Glomerular visceral epithelial cell (primary cell): ENCODE measurements around the gene STARD3.

ENCODE experiments used
- DNase-seq: peaks from one replicate; pipeline ENCODE4 v3.0.0-alpha.2; 2016; ENCODE audit errors: extremely low spot score

Gene STARD3

DNA sequence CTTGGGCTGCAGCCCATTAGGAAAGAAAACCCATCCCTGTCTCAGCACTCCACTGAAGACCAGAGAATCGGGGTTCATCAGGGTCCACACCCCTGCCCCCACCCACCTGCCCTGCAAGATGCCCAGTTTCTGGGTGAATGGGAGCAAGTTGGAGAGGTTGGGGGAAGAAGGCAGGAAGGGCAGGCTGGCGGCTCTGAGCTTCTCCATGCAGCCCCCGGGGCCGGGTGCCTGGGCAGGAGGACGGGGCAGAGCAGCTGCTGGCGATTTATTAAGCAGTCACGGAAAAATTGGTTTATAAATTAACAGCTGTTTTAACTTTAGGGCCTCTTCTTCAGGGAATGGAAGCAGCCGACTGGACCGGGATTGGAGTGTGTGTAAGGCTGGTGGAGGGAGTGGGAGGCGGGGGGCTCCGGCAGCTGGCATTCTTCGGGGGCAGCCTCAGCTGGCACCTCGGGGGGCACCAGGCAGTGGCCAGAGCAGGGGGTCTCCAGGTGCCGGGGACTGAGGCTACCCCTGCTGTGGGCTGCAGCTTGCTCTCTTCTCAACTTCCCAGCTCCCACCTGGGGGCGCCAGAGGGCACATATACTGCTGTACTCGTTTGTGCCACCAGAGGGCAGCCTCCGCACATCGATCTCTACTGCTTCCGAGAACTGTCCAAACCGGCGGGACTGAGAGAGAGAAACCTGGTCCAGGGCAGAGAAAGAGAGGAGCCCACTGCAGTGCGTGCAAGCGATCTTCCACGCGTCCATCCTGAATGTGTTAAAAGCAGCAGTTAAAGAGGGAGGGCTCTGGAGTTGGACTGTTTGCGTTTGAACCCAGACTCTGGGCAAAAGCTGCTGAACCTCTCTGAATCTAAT lies 15.2 kb upstream of the STARD3 start:
- DNase-seq: peak; percentile 88

DNA sequence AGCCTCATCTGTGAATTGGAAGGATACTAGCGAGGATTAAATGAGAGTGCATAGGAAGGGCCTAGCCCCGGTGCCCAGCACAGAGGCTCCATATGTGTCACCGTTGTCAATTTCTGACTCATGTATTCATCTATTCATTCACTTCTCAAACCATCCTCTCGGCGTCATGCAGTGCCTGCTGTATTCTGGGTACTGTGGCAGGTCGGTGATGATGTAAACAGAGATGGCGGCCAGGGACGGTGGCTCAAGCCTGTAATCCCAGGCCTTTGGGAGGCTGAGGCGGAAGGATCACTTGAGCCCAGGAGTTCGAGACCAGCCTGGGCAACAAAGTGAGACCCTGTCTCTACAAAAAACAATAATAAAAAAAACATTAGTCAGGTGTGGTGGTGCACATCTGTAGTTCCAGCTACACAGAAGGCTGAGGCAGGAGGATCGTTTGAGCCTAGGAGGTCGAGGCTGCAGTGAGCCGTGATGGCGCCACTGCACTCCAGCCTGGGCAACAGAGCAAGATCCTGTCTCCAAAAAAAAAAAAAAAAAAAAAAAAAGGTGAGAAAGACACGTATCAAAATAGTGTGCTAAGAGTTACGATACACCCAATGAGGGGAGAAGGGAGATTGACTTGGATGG lies 14.5 kb upstream of the STARD3 start:
- DNase-seq: peak; percentile 18

DNA sequence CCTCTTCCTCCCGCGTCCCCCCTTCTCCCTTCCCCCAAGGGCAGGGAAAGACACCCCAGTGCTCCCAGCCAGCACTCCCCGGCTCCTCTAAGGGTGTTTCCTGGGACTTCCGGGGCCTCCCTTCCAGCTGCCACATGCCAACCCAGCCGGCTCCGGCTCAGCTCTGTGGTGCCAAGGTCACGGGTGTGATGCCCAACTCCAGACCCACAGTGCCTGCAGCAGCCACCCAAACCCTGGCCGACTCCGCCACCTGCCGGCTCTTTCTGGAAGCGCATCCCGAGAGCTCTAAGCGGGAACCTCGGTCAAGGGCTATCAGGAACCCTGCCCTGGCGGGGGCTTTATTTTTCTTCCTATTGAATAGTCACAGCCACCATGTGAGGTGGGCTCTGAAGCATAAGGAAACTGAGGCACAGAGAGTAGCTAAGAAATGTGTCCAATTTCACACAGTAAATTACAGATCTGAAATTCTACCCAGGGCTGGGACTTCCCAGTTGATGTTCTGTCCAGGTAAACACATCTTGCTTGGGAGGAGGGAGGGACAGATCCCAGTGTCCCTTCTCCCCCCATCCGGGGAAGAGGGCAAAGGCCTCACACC lies 13.5 kb upstream of the STARD3 start:
- peak; percentile 82 for DNase-seq

DNA sequence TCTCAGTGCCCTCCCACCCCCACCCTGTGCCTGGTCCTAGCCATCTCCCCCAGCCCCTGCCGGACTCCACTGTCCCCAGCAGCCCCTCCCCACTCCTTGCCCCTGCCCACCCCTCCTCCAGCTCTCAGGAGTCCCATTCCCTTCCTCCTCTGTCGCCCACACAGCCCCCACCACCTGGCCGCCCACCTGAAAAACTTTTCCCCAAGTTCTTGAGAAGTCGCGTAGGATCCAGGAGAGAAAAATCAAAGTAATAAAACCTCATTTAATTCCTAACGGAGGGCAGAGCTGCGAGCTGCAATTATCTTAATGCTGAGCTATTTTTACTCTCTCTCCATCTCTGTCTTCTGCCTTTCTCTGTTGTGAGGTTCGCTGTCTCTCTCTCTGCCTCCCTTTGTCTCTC lies 12.6 kb upstream of the STARD3 start:
- DNase-seq: no peak

DNA sequence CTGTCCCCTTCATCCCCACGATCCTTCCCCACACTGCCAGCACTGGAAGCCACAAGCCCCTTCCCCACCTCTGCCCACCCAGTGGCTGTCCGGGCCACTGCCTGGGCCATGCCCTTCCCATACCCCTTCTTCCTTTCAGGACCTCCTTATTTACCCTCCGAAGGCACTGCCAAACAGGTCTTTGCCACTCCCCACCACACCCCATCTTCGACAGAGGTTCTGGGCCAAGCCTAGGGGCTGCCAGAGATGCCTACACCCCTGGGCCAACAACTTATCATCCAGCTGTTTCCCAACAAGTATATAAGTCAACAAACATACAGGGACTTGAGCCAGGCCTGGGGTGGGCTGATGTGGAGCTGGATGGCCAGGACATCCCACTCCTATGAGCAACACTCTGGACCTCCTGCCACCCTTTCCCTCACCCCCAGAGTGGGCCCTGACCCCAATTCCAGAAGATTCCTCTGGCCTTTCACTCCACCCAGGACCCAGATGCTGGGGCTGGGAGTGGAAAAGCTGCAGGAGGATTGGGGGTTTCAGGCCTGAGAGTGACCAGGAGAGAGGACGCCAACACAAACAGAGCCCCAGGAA lies 11.7 kb upstream of the STARD3 start:
- no peak for DNase-seq

DNA sequence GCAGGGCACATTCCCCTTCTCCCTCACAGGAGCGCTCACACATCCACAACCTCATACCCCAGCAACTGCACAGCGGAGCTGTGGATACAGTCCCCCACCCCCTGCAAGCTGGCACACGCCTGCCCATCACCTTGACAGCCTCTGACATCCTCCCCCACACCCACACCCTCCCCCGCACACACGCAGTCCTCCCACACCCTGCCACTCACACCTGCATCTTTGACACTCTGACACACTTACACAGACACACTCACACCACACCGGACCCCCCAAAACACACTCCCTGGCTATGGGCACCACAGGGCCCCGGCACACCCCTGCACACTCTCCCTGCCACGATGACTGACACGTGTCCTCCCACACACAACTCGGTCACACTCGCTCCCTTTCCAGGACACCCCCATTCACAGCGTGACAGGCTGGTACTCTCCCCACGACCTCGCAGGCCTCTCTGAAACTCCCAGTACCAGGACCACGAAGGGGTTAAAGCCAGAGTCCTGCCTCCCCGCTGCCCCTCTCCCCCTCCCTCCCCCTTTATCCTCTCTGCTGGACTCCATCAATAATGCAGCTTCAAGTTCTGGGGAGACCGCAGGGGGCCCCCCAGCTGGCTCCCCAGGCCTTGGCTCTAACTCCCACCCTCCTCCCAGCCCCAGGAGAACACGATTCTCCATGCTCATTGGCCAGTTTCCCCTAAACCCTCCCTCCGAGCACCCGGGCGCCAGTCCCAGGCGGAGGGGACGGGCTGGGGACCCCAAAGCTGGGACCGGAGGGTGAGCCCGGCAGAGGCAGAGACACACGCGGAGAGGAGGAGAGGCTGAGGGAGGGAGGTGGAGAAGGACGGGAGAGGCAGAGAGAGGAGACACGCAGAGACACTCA lies 10.5 kb upstream of the STARD3 start, which contains the start of gene PPP1R1B:
Gene PPP1R1B (plus strand): TSS at position 782 of the 876 bp plus-strand sequence. CDS start 441 bp downstream, outside the sequence.
- DNase-seq: no peak

DNA sequence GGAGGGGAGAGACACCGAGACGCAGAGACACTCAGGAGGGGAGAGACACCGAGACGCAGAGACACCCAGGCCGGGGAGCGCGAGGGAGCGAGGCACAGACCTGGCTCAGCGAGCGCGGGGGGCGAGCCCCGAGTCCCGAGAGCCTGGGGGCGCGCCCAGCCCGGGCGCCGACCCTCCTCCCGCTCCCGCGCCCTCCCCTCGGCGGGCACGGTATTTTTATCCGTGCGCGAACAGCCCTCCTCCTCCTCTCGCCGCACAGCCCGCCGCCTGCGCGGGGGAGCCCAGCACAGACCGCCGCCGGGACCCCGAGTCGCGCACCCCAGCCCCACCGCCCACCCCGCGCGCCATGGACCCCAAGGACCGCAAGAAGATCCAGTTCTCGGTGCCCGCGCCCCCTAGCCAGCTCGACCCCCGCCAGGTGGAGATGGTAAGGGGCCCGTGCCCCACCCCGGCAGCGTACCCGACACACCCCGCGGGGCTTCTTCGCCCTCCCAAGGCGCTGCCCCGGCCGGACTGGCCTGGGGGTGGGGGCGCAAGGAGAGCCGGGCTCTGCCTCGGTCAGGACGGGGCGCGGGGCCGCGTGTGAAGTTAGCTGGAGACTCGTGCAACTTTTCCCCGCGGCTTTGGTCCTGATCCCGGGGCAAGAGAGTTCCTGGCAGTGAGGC lies 9.8 kb upstream of the STARD3 start:
- no peak for DNase-seq

DNA sequence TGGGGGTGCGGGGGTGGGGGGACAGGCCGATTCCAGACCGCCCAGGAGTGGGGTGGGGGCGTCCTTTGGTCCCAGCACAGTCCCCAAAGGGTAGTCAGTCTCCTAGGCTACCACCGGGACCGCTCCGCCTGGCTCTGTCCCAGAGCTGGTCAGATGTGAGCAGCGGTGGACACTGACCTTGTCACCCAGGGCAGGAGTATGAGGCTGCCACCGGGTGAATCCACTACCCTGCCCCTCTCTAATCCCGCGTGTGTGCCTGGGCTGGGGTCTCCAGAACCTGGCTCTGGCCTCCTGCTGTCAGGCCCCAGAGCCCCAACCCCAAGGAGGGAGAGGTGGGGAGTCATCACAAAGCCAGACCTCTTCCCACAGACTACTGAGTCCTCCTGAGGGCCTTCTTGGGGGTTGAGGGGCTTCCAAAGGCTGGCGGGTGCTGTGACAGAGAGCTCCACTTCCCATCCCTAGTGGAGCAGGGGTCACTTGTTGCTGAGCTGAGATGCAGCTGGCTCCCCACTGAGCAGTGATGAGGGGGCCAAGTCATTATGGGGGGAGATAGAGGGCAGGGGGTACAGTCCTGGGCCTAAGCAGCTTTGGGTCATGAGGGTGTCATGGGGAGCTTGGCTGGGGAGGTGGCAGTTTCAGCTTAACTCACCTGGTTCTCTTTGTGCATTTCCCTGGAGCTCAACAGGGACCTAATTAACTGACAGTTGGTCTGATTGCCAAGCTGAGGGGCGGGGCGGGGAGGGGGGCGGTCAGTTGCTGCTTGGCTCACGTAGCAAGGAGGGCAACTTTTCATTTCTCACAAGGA lies 9.0 kb upstream of the STARD3 start:
- DNase-seq: no peak

DNA sequence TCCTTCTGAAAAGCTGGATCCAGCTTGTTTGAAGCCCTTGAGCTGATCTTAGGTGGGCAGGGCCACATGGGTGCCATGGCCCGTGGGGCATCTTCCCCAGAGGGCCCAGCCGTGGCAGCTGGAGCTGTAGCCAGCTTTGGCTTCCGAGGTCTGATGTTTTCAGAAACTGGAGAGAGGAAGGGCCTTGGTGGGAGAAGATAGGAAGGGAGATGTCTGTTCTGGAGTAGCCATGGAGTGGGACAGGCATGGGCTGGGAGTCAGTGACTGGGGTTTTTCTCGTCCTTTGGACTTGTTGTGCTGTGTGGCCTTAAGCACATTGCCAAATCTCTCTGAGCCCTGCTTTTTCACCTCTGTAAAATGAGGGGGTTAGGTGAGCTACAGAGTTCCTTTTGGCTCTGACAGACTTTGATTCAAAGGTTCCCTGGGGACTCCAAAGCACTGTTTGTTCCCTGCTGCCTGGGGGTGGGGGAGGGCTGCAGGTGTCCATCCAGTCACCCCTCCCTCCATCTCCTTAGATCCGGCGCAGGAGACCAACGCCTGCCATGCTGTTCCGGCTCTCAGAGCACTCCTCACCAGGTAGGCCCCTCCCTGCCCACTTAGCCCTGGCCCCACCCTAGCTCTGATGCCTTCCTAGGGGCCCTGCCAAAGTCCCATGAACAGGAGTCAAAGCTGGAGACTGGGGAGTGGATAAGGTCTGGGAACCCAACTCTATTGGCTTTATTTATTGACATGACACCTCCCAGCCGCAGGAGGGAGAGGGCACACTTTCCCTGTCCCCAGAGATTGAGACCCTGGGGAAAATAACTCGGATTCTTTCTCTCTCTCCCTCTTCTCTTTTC lies 8.1 kb upstream of the STARD3 start:
- DNase-seq: no peak

DNA sequence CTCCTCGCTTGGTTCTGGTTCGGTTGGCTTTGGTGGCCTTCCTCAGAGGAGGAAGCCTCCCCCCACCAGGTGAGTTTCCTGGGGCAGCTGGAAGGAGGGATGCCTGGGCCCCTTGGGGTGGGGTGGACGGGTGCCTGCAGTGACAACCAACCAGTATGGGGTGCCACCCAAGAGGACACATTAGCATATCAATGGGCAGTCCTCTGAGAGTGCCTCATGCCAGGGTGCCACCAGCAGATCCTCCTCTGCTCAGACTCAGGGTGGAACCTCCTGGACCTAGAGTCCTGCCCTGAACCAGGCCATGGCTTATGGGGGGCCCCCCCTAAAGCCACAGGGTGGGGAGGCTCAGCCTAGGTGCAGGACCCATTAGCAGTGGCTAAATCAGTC lies 7.5 kb upstream of the STARD3 start:
- no peak for DNase-seq

DNA sequence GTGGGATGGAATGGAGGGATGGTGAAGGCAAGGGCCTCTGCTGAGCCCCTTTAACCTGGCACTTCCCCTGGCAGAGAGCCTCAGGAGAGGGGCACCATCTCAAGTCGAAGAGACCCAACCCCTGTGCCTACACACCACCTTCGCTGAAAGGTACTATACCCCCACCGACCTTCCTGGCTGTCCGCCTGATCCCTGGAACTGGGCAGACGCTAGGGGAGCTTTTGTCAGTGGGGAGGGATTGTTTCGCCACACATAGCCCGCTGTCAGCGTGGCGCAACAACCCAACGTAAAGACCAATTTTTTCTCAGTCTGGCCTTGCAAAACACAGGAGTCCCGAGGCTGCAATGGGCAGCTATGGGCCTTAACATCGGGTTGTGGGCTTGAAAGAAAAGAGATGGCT lies 7.0 kb upstream of the STARD3 start:
- no peak for DNase-seq

DNA sequence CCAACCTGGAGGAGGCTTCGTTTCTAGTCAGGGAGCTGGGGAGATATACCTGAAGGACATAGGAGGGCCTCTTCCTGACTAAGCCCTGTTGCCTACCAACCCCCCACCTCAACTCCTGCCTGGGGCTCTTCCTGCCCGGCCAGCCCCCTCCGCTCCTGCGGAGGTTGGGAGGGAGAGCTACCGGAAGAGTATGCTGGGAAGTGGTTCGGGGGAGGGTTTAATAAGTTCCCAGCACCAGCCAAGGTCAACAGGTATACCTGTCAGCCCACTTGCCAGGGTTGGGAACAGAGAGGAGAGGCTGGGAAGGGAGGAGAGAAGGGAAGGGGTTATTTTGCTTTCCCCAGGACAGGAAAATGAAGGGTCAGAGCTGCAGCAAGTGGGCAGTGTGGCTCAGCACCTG lies 5.5 kb upstream of the STARD3 start:
- DNase-seq: no peak

DNA sequence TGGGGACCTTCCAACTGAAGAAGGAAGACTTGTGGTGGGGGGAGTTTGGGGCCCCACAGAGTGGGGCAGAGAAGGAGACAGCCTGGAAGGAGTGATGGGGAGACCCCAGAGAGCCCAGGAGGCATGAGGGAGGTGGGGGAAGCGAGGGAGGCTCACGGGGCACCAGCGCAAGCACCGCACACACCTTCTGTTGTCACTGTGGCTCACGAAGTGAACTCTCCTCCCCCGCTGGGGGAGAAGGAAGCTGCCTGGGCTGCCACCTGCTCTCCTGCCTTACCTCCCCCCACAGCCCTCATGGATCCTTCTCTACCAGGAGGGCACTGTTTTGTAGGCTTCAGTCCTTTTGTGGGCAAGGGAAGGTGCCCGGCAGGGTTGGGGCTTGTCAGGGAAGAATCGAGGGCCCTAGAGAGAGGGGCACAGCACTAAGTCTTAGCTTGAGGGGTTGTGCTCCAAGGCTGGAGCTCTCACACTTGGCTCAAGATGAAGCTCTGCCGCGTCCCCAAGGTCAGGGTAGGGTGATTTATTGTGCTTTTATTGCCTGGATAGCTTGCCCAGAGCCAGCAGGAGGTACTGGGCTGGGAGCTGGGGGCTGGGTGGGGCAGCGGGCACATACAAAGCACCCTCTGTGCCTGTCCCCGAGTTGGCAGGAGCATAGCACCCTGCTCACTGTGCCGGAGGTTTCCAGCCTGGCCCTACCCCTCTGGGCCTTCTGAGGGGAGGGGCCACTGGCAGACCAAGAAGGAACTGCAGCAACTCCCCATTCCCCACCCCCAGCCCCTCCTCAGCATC lies 4.6 kb upstream of the STARD3 start:
- no peak for DNase-seq

DNA sequence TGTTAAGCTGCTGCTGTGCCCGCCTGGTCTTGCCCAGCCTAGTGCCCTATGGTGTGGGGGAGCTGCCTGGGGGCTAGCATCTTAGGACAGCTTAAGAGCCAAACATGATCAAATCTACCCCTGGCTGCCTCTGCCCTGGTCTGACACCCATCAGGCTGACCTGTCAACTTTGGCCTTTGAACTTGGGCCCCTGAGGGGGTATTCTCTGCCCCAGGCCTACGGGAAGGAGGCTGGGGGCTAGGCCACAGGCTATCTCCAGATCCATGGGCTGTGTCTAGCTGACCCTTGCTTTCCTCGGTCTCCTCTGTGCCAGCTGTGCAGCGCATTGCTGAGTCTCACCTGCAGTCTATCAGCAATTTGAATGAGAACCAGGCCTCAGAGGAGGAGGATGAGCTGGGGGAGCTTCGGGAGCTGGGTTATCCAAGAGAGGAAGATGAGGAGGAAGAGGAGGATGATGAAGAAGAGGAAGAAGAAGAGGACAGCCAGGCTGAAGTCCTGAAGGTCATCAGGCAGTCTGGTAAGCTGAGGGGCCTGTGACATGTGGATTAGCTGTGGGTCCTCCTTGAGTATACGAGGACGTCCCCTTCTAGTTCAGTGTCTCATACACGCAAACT lies 3.3 kb upstream of the STARD3 start:
- DNase-seq: no peak

DNA sequence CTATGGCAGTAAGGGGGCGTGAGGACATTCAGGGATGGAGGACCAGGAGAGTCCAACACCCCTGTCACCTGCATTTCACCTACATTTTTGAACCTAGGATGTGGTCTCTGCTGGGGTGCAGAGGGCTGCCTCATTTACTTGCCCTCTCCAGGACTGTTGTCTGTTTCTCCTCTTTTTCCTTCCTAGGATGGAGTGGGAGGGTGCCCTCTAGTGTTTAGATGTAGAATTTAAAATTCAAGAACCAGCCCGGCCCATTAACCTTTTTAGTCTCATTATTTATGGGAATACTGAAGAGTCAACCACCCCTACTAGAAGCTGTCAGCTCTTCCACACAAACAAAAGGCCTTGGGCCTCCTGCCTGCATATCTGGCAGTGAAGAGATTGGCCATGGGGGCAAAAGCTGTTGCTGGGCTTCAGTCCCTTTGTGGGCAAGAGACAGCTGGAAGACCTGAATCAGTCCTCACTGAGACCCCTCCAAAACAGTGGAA lies 2.5 kb upstream of the STARD3 start:
- DNase-seq: peak; percentile 59

DNA sequence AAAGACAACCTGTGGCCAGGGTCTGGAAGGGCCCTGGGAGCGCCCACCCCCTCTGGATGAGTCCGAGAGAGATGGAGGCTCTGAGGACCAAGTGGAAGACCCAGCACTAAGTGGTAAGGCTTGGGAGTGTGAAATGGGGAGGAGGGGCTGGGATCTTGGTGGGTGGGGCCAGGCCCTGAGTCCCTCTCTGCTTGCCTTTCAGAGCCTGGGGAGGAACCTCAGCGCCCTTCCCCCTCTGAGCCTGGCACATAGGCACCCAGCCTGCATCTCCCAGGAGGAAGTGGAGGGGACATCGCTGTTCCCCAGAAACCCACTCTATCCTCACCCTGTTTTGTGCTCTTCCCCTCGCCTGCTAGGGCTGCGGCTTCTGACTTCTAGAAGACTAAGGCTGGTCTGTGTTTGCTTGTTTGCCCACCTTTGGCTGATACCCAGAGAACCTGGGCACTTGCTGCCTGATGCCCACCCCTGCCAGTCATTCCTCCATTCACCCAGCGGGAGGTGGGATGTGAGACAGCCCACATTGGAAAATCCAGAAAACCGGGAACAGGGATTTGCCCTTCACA lies 1.2 kb upstream of the STARD3 start:
- DNase-seq: no peak

DNA sequence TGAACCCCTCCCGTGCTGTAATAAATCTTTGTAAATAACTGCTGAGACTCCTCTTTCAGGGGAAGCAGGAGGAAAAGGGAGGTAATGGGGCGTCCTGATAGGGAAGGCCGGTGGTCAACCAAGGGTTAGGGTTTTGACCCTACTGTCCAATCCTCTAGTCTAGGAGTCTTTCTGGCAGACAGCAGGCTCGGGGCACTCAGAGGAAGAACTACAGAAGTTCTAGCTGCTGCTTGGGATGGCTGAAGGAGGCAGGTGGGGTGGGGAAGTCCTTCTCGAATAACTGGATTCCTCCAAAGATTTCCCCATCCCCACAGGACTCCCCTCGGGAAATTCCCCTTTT lies 387 bp upstream of the STARD3 start:
- no peak for DNase-seq

DNA sequence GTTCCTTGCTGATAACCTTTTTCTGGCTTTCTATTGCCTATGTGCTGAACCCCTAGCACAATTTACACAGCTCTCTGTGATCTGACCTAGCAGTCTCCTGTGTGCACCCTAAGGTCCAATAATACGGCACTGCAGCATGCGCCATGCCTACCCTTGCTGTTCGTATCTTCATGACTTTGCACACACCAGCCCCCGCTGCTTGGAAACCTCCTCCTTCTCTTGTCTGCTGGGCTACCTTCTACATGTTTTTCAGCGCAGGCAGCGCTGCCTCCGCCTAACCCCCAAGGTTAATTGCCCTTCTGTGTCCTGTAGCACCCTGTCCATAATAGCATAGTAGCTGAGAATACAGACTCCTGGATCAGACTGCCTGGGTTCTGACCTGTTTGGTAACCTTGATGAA lies 1.4 kb downstream of the STARD3 start:
- DNase-seq: no peak
